ENCODE data around the gene PCOLCE2. TPM values are rescaled to one million over a fixed set of nuclear protein-coding genes. Genes with fewer than 3 reads are reported as not detected.
"Not testable (repeated sequence)": the region's sequence is repeated elsewhere in the genome, so short reads cannot be mapped to it uniquely, and the experiment has no call there.

PCOLCE2 gene
- total RNA-seq, 2 donors from 2014 or later = 122 to 157 TPM

DNA sequence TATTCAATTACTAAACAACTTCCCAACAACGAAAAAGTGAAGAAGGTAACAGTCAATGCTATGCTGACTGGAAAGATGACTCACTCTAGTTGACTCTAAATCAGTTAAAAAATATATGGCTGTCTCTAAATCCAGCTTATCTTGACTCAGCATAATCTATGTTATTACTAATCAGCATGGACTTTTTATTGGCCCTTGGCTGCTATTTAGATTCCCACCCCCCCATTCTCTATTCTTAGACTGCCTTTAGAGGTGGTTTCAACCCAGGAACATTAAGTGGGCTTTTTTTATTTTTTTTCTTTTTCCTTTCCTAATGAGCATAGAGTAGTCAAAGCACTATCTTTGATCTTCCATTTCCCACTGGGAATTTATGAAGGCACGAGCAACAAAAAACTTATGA, 1.9 kb downstream of the PCOLCE2 start:
- Histone ChIP-seq H3K27ac (no peak overlapping the region), H3K4me3 (no peak overlapping the region), H3K4me1 (ENCODE audit: control insufficient read depth in 1 of 2, low read depth in 2 of 2) (peaks cover 3 to 27% of the 10 kb centered on the region in 2 donors), H3K36me3 (no peaks in the 10 kb centered on the region), H3K27me3 (replicated peaks; ENCODE audit: insufficient read depth) (no peaks in the 10 kb centered on the region), H3K9me3 (no peaks in the 10 kb centered on the region)
- ATAC-seq (ENCODE audit: insufficient number of reproducible peaks, low FRiP score, low read depth) (no peak), DNase-seq (ENCODE audit: low spot score) (no peak)
- TF ChIP-seq, protein P1, sequence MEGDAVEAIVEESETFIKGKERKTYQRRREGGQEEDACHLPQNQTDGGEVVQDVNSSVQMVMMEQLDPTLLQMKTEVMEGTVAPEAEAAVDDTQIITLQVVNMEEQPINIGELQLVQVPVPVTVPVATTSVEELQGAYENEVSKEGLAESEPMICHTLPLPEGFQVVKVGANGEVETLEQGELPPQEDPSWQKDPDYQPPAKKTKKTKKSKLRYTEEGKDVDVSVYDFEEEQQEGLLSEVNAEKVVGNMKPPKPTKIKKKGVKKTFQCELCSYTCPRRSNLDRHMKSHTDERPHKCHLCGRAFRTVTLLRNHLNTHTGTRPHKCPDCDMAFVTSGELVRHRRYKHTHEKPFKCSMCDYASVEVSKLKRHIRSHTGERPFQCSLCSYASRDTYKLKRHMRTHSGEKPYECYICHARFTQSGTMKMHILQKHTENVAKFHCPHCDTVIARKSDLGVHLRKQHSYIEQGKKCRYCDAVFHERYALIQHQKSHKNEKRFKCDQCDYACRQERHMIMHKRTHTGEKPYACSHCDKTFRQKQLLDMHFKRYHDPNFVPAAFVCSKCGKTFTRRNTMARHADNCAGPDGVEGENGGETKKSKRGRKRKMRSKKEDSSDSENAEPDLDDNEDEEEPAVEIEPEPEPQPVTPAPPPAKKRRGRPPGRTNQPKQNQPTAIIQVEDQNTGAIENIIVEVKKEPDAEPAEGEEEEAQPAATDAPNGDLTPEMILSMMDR (IDR thresholded peaks at IDR 0.05) = no peak

DNA sequence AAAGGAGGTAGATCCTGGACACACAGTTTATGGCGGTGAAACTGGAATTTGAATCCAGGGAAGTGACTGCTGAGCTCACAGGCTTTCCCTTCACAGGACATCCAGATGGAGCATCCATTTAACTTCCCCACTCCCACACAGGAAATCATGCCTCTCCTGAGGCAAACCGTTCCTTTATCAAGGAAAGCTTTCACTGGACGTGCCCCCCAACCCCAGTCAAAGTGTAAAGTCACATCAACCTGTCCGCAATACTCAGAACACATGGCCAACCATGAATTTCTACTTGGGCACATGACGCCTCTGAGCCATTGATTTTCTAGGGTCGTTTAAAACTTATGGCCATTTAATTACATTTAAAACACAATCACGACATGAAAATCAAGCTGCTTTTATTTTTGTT, 2.9 kb downstream of the PCOLCE2 start:
- TF ChIP-seq, protein P1 (IDR thresholded peaks at IDR 0.05) = no peak
- DNase-seq (ENCODE audit: low spot score) = no peak
- no peak overlapping the region for H3K27ac ChIP-seq
- peaks cover 3 to 27% of the 10 kb centered on the region in 2 donors for H3K4me1 ChIP-seq (ENCODE audit: control insufficient read depth in 1 of 2, low read depth in 2 of 2)
- ATAC-seq (ENCODE audit: insufficient number of reproducible peaks, low FRiP score, low read depth) = no peak
- H3K36me3 ChIP-seq = no peaks in the 10 kb centered on the region
- H3K9me3 ChIP-seq = no peaks in the 10 kb centered on the region
- no peak overlapping the region for H3K4me3 ChIP-seq
- no peaks in the 10 kb centered on the region for H3K27me3 ChIP-seq (replicated peaks; ENCODE audit: insufficient read depth)

DNA sequence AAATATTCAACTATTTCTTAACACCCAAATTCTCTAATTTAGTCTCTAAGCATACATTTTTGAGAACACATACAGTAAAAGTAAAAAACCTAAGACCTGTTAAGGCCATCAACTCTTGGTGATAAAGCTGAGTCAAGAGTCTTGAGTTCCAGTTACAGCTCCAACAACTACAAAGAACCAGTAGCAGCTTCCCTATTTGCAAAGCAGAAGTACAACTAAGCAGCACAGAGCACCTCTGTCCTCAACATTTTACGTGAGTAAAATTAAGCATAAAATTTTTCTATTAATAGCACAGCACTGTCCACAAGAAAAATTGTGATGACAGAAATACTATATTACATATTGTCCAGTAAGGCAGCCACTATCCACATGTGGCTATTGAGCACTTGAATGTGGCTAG, 4.4 kb downstream of the PCOLCE2 start:
- ATAC-seq (ENCODE audit: insufficient number of reproducible peaks, low FRiP score, low read depth) (no peak), DNase-seq (ENCODE audit: low spot score) (no peak)
- H3K27me3 ChIP-seq (replicated peaks; ENCODE audit: insufficient read depth) = no peaks in the 10 kb centered on the region
- H3K9me3 ChIP-seq = no peaks in the 10 kb centered on the region
- H3K4me1 ChIP-seq (ENCODE audit: control insufficient read depth in 1 of 2, low read depth in 2 of 2) = peaks cover 2 to 27% of the 10 kb centered on the region in 2 donors
- TF ChIP-seq, protein P1 (IDR thresholded peaks at IDR 0.05) = no peak
- no peaks in the 10 kb centered on the region for H3K36me3 ChIP-seq
- no peak overlapping the region for H3K27ac ChIP-seq
- no peak overlapping the region for H3K4me3 ChIP-seq

DNA sequence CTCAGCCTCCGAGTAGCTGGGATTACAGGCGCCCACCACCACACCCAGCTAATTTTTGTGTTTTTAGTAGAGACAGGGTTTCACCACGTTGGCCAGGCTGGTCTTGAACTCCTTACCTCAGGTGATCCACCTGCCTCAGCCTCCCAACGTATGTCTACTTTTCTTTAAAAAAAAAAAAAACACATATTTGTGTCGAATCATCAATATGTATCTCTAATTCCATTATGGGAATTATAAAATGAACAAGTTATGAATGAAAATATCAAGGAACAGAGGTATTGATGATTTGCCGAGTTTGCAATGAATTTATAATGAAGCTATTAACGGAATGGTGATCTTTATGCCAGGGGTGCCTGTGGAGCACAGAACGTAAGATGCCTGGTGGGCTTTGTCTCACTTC, 5.3 kb downstream of the PCOLCE2 start:
- H3K27ac ChIP-seq; ATAC-seq (ENCODE audit: insufficient number of reproducible peaks, low FRiP score, low read depth); H3K9me3 ChIP-seq; H3K4me3 ChIP-seq; H3K36me3 ChIP-seq; DNase-seq (ENCODE audit: low spot score); H3K27me3 ChIP-seq (replicated peaks; ENCODE audit: insufficient read depth): not testable (repeated sequence)
- peaks cover 0 to 20% of the 10 kb centered on the region in 2 donors for H3K4me1 ChIP-seq (ENCODE audit: control insufficient read depth in 1 of 2, low read depth in 2 of 2)

DNA sequence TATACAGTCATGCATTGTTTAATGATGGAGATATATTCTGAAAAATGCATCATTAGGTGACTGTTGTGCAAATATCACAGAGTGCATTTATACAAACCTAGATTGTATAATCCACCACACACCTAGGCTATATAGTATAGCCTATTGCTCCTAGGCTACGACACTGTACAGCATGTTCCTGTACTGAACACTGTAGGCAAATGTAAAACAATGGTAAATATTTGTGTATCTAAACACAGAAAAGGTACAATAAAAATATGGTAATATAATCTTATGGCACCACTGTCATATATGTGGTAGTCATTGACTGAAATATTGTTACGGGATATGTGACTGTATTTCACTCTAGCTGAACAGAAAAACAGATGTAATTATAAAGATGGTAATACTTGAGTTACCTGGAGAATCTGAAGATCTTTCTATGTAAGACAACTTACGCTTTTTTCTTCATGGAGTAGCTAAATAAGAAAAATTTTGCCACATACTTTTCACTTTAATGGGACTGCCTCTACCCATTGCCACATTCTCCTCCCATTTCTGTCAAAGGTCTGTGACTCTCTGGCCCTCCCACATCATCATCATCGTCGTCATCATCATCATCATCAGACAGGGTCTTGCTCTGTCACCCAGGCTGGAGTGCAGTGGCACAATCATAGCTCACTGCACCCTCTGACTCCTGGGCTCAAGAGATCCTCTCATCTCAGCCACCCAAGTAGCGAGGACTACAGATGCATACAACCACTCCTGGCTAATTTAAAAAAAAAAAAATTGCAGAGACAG, 7.2 kb downstream of the PCOLCE2 start:
- TF ChIP-seq, protein P1 (IDR thresholded peaks at IDR 0.05) = no peak
- H3K9me3 ChIP-seq = no peaks in the 10 kb centered on the region
- no peak for DNase-seq (ENCODE audit: low spot score)
- no peaks in the 10 kb centered on the region for H3K36me3 ChIP-seq
- H3K27ac ChIP-seq = no peak overlapping the region
- H3K4me1 ChIP-seq (ENCODE audit: control insufficient read depth in 1 of 2, low read depth in 2 of 2) = peaks cover 0 to 1% of the 10 kb centered on the region in 2 donors
- H3K27me3 ChIP-seq (replicated peaks; ENCODE audit: insufficient read depth) = no peaks in the 10 kb centered on the region
- no peak for ATAC-seq (ENCODE audit: insufficient number of reproducible peaks, low FRiP score, low read depth)
- H3K4me3 ChIP-seq = no peak overlapping the region
